Fibroblast of mammary gland (primary cell): ENCODE results near the gene BEND6.
A peak's percentile ranks its signal among the peaks of the same experiment; 100 is the strongest.

Source experiments
- DNase-seq: peaks from one replicate; pipeline ENCODE4 v3.0.0-alpha.2; 2010; ENCODE audit warnings: low read depth
- H3K4me3 ChIP-seq: 2 replicates; pipeline ENCODE4 v1.5.1; 2011; ENCODE audit warnings: low read depth, mild to moderate bottlenecking, low read length, moderate library complexity; ENCODE audit not compliant: control insufficient read depth
- CTCF ChIP-seq: conservative IDR thresholded peaks from 2 replicates; pipeline ENCODE4 v1.5.1; 2011; ENCODE audit warnings: low read depth, low read length, inconsistent platforms; ENCODE audit not compliant: control insufficient read depth, insufficient read depth

Gene BEND6

GRCh38 chr6:56951049-56951831 lies 3.7 kb upstream of the BEND6 start:
- no peak overlapping the region for H3K4me3 ChIP-seq
- peak; percentile 38 for DNase-seq

GRCh38 chr6:56953597-56954402 lies 1.1 kb upstream of the BEND6 start:
- DNase-seq: peak; percentile 19
- no peak for TF ChIP-seq CTCF
- peak overlapping the region; percentile 78 for H3K4me3 ChIP-seq

More at GRCh38 chr6:56951049-56951831, 3.7 kb upstream of the BEND6 start:
- TF ChIP-seq CTCF: no peak

- H3K4me3 ChIP-seq: peak overlapping the region; percentile 51
- peak; percentile 67 for TF ChIP-seq CTCF
- DNase-seq: peak; percentile 91
Measured at GRCh38 chr6:56955171-56956155, 556 bp downstream of the BEND6 start.

GRCh38 chr6:56956491-56956890 lies 1.6 kb downstream of the BEND6 start:
- DNase-seq: no peak
- H3K4me3 ChIP-seq: no peak overlapping the region
- no peak for TF ChIP-seq CTCF

- no peak for DNase-seq
- TF ChIP-seq CTCF: no peak
- no peak overlapping the region for H3K4me3 ChIP-seq
Measured at GRCh38 chr6:56957856-56958255, 2.9 kb downstream of the BEND6 start.

- no peak for TF ChIP-seq CTCF
- DNase-seq: peak; percentile 79
Measured at GRCh38 chr6:56958481-56958880, 3.6 kb downstream of the BEND6 start.

More at GRCh38 chr6:56958481-56958880, 3.6 kb downstream of the BEND6 start:
- no peak overlapping the region for H3K4me3 ChIP-seq
